Esophagus muscularis mucosa (tissue), 4 donors: ENCODE results near the gene FGF14.

Source experiments
- CTCF ChIP-seq, 3 experiments: fragments of 200-600 bp in 2 of 3; fragments of 450-650 bp in 1 of 3; sonication (generic) in 2 of 3; IDR thresholded peaks; one replicate each; pipeline ENCODE4 v1.5.1; 2017 to 2019; ENCODE audit warnings: antibody characterized with exemption in 3 of 3, mild to moderate bottlenecking in 2 of 3, moderate library complexity in 1 of 3
- EP300 ChIP-seq: sonication (generic); formaldehyde crosslinking; IDR thresholded peaks from one replicate; pipeline ENCODE4 v1.6.1; 2017; ENCODE audit warnings: antibody characterized with exemption
- POLR2A ChIP-seq: fragments of 450-650 bp; IDR thresholded peaks from one replicate; pipeline ENCODE4 v1.6.1; 2017; ENCODE audit warnings: antibody characterized with exemption, moderate library complexity, mild to moderate bottlenecking, low read depth
- POLR2AphosphoS5 ChIP-seq, 2 donors: sonication (generic); formaldehyde crosslinking; IDR thresholded peaks; one replicate each; pipeline ENCODE4 v1.6.1; 2017; ENCODE audit warnings: antibody characterized with exemption in 2 of 2

GRCh38 chr13:102289606-102290005 is 112.2 kb downstream of the FGF14 start:
- TF ChIP-seq CTCF (IDR thresholded peaks at IDR 0.05) (no peak), EP300 (no peak), POLR2A (no peak), POLR2AphosphoS5 (IDR thresholded peaks at IDR 0.05) (no peak)
